HG02973 (cell line): ENCODE data around the gene ZNF773.

Experiments used
- ATAC-seq: cut with Tn5 transposase; IDR thresholded peaks from one replicate; pipeline ENCODE4 v1.9.1; 2021; ENCODE audit warnings: moderate library complexity; ENCODE audit not compliant: unreplicated experiment

Gene ZNF773

DNA sequence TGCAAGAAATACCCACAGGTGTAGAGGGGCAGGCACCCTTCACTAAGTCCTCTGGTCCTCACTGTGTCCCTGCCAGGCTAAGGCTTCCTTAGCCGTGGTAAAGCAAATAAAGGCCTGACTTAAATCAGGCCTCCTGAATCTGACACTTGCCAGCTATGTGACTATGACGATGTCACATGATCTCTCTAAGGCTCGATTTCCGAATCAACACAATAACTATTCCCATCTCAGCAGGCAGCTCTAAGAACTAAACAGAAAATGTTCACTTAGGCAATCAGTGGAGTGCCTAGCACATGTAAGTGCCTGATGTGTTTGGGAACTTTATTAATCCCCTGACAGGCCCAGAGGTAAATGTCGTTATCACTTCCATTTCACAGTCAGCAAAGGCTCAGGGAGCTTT lies 57.9 kb downstream of the ZNF773 start:
- no peak for ATAC-seq
